ENCODE results near the gene COX20. TPM values are rescaled to one million over a fixed set of nuclear protein-coding genes. Genes with fewer than 3 reads are reported as not detected.

COX20 gene
- total and polyA plus RNA-seq, 8 donors, result 5.5 to 65.7 (median 50.4) TPM

DNA sequence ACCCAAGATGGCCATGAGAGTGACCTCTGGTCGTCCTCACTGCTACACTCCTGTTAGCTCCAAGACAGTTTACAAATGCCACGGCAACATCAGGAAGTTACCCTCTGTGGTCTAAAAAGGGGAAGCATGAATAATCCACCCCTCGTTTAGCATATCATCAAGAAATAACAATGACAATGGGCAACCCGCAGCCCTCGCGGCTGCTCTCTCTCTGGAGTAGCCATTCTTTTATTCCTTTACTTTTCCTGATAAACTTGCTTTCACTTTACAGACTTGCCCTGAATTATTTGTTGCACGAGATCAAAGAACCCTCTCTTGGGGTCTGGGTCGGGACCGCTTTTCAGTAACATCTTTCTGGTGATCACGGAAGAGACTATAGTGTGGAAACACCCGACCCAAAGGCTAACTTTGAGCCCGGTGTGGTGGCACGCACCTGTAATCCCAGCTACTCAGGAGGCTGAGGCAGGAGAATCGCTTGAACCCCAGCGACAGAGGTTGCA is 19.8 kb upstream of the COX20 start:
- no peaks in the 10 kb centered on the region for H3K9me3 ChIP-seq
- no peaks in the 10 kb centered on the region for H3K27me3 ChIP-seq
- TF ChIP-seq, protein P1, sequence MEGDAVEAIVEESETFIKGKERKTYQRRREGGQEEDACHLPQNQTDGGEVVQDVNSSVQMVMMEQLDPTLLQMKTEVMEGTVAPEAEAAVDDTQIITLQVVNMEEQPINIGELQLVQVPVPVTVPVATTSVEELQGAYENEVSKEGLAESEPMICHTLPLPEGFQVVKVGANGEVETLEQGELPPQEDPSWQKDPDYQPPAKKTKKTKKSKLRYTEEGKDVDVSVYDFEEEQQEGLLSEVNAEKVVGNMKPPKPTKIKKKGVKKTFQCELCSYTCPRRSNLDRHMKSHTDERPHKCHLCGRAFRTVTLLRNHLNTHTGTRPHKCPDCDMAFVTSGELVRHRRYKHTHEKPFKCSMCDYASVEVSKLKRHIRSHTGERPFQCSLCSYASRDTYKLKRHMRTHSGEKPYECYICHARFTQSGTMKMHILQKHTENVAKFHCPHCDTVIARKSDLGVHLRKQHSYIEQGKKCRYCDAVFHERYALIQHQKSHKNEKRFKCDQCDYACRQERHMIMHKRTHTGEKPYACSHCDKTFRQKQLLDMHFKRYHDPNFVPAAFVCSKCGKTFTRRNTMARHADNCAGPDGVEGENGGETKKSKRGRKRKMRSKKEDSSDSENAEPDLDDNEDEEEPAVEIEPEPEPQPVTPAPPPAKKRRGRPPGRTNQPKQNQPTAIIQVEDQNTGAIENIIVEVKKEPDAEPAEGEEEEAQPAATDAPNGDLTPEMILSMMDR (IDR thresholded peaks at IDR 0.05), result no peak
- TF ChIP-seq POLR2AphosphoS5 (IDR thresholded peaks at IDR 0.05) (no peak), POLR2A (IDR thresholded peaks at IDR 0.05) (no peak), EP300 (IDR thresholded peaks at IDR 0.05) (no peak)
- 45 to 50% (median 48%) methylated on average over 15 of the region's 15 CpGs for WGBS, 5 donors
- H3K36me3 ChIP-seq, result no peaks in the 10 kb centered on the region
- DNase-seq, result peak in 1 of 2 donors; percentile 23
- peak overlapping the region in 1 of 4 donors; percentile 25 for H3K4me3 ChIP-seq
- H3K4me1 ChIP-seq, result no peaks in the 10 kb centered on the region
- H3K27ac ChIP-seq, result no peak overlapping the region
- intact Hi-C loops (cut with DNase I; ENCODE audit: low total_unique reads), result no loop called here

DNA sequence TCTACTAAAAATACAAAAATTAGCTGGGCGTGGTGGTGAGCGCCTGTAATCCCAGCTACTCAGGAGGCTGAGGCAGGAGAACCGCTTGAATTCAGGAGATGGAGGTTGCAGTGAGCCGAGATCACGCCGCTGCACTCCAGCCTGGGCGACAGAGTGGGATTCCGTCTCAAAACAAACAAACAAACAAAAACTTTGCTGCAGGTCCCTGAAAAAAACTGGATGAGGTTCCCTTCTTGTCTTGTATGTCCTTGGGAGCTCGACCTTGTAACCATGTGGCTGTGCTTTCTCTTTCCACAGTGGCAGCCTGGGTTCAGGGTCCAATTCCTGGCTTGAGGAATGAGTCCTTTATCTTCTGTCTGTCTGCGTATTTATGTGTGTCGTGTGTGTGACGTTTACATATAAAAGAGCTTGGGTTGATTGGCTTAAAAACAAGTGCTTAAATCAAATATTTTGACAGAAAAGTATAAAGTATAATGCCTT is 18.0 kb upstream of the COX20 start:
- no peaks in the 10 kb centered on the region for H3K4me1 ChIP-seq
- 65 to 72% (median 72%) methylated on average over 12 of the region's 12 CpGs for WGBS, 5 donors
- H3K4me3 ChIP-seq, result no peak overlapping the region
- TF ChIP-seq EP300 (IDR thresholded peaks at IDR 0.05) (no peak), POLR2A (IDR thresholded peaks at IDR 0.05) (no peak)
- TF ChIP-seq, protein P1 (IDR thresholded peaks at IDR 0.05), result no peak
- DNase-seq, result peak in 1 of 2 donors; percentile 69
- H3K27ac ChIP-seq, result no peak overlapping the region
- no peaks in the 10 kb centered on the region for H3K36me3 ChIP-seq
- H3K9me3 ChIP-seq, result no peaks in the 10 kb centered on the region
- no peaks in the 10 kb centered on the region for H3K27me3 ChIP-seq
- intact Hi-C loops (cut with DNase I; ENCODE audit: low total_unique reads), result no loop called here

DNA sequence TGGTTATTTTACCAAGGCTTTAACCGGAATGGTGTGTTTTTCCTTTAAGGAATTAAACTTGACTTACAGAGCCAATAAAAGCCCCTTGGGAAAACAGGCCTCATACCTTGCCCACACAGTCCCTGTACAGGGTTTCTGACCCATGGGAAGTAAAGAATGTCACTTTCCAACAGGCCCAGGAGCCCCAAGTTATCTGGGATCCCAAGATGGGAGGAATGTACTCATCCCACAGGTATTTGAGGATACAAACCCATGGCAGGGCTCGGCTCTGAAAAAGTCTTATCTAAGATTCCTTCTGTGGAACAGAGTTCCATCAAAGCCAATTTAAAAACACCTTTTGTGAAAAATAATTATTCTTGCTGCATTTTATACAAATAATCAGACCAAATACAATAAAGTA is 15.3 kb upstream of the COX20 start:
- H3K4me1 ChIP-seq, result no peaks in the 10 kb centered on the region
- no peak overlapping the region for H3K27ac ChIP-seq
- H3K27me3 ChIP-seq, result no peaks in the 10 kb centered on the region
- DNase-seq, result no peak
- TF ChIP-seq POLR2A (IDR thresholded peaks at IDR 0.05), result no peak
- TF ChIP-seq EP300 (IDR thresholded peaks at IDR 0.05), result no peak
- TF ChIP-seq, protein P1 (IDR thresholded peaks at IDR 0.05), result no peak
- TF ChIP-seq POLR2AphosphoS5 (IDR thresholded peaks at IDR 0.05), result no peak
- WGBS, 5 donors, result 81 to 90% (median 85%) methylated on average over 2 of the region's 2 CpGs
- H3K36me3 ChIP-seq, result no peaks in the 10 kb centered on the region
- intact Hi-C loops (cut with DNase I; ENCODE audit: low total_unique reads), result no loop called here
- H3K9me3 ChIP-seq, result no peaks in the 10 kb centered on the region
- H3K4me3 ChIP-seq, result no peak overlapping the region

DNA sequence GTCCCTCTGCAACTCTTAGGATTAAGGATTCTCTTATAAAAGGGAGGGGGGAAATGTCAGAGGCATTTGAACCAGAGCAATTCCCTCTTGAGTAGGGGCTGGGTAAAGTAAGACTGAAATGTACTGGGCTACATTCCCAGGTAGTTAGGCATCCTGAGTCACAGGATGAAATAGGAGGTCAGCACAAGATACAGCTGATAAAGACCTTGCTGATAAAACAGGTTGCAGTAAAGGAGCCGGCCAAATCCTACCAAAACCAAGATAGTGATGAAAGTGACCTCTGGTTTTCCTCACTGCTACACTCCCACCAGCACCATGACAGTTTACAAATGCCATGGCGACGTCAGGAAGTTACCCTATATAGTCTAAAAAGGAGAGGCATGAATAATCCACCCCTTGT is 14.3 kb upstream of the COX20 start:
- intact Hi-C loops (cut with DNase I; ENCODE audit: low total_unique reads), result no loop called here
- 54 to 67% (median 63%) methylated on average over 3 of the region's 3 CpGs for WGBS, 5 donors
- H3K27me3 ChIP-seq, result no peaks in the 10 kb centered on the region
- H3K9me3 ChIP-seq, result no peaks in the 10 kb centered on the region
- no peaks in the 10 kb centered on the region for H3K4me1 ChIP-seq
- no peak overlapping the region for H3K27ac ChIP-seq
- TF ChIP-seq POLR2AphosphoS5 (IDR thresholded peaks at IDR 0.05) (no peak), POLR2A (IDR thresholded peaks at IDR 0.05) (no peak), EP300 (IDR thresholded peaks at IDR 0.05) (no peak)
- TF ChIP-seq, protein P1 (IDR thresholded peaks at IDR 0.05), result no peak
- no peak for DNase-seq
- no peak overlapping the region for H3K4me3 ChIP-seq
- H3K36me3 ChIP-seq, result no peaks in the 10 kb centered on the region

All from stomach (tissue), 9 donors.